ENCODE data around the gene OTOG. TPM values are rescaled to one million over a fixed set of nuclear protein-coding genes. Genes with fewer than 3 reads are reported as not detected.

OTOG gene
- total and polyA plus RNA-seq, 12 donors, result not detected

- Histone ChIP-seq H3K4me1 (replicated peaks in 1 of 2) (no peaks in the 10 kb centered on the region), H3K36me3 (replicated peaks in 1 of 2) (no peaks in the 10 kb centered on the region), H3K27me3 (no peaks in the 10 kb centered on the region), H3K9me3 (replicated peaks in 1 of 3) (no peaks in the 10 kb centered on the region), H3K27ac (no peak overlapping the region), H3K4me3 (no peak overlapping the region)
- TF ChIP-seq CTCF (IDR thresholded peaks at IDR 0.05), result no peak
- TF ChIP-seq POLR2A (IDR thresholded peaks at IDR 0.05), result no peak
- intact Hi-C loops (cut with DNase I), result no loop called here
- DNase-seq, result no peak
- 91 to 95% (median 93%) methylated on average over 3 of the region's 3 CpGs for WGBS, 4 donors
These were observed 11.6 kb upstream of the OTOG start for GRCh38 chr11:17535488-17535887.

- no peaks in the 10 kb centered on the region for H3K4me1 ChIP-seq (replicated peaks in 1 of 2)
- intact Hi-C loops (cut with DNase I), result no loop called here
These were observed 9.8 kb upstream of the OTOG start for GRCh38 chr11:17537261-17537660.

GRCh38 chr11:17538054-17538453, 9.0 kb upstream of the OTOG start:
- 88 to 94% (median 92%) methylated on average over 1 of the region's 1 CpG for WGBS, 4 donors
- Histone ChIP-seq H3K4me3 (no peak overlapping the region), H3K27ac (no peak overlapping the region), H3K4me1 (replicated peaks in 1 of 2) (no peaks in the 10 kb centered on the region), H3K36me3 (replicated peaks in 1 of 2) (no peaks in the 10 kb centered on the region), H3K9me3 (replicated peaks in 1 of 3) (no peaks in the 10 kb centered on the region), H3K27me3 (no peaks in the 10 kb centered on the region)
- intact Hi-C loops (cut with DNase I), result no loop called here
- no peak for DNase-seq
- TF ChIP-seq CTCF (IDR thresholded peaks at IDR 0.05), result no peak
- no peak for TF ChIP-seq POLR2A (IDR thresholded peaks at IDR 0.05)

More at GRCh38 chr11:17537261-17537660, 9.8 kb upstream of the OTOG start:
- Histone ChIP-seq H3K27ac (no peak overlapping the region), H3K36me3 (replicated peaks in 1 of 2) (no peaks in the 10 kb centered on the region), H3K9me3 (replicated peaks in 1 of 3) (no peaks in the 10 kb centered on the region), H3K27me3 (no peaks in the 10 kb centered on the region), H3K4me3 (no peak overlapping the region)
- DNase-seq, result no peak
- 84 to 92% (median 88%) methylated on average over 8 of the region's 8 CpGs for WGBS, 4 donors
- TF ChIP-seq CTCF (IDR thresholded peaks at IDR 0.05), result no peak
- TF ChIP-seq POLR2A (IDR thresholded peaks at IDR 0.05), result no peak

GRCh38 chr11:17538731-17539130, 8.3 kb upstream of the OTOG start:
- no peak overlapping the region for H3K4me3 ChIP-seq
- no peak for DNase-seq
- 72 to 83% (median 77%) methylated on average over 2 to 3 of the region's 3 CpGs for WGBS, 4 donors
- intact Hi-C loops (cut with DNase I), result no loop called here
- no peak for TF ChIP-seq POLR2A (IDR thresholded peaks at IDR 0.05)
- TF ChIP-seq CTCF (IDR thresholded peaks at IDR 0.05), result no peak
- H3K9me3 ChIP-seq (replicated peaks in 1 of 3), result no peaks in the 10 kb centered on the region
- peaks cover 3% of the 10 kb centered on the region for H3K27me3 ChIP-seq
- no peak overlapping the region for H3K27ac ChIP-seq
- H3K36me3 ChIP-seq (replicated peaks in 1 of 2), result no peaks in the 10 kb centered on the region
- no peaks in the 10 kb centered on the region for H3K4me1 ChIP-seq (replicated peaks in 1 of 2)
